ENCODE data around the gene JPH2. TPM values are rescaled to one million over a fixed set of nuclear protein-coding genes. Genes with fewer than 3 reads are reported as not detected.

Gene JPH2
- total RNA-seq, 6 donors from 2014 or later = 3.5 to 9.2 (median 5.0) TPM

- DNase-seq (no peak), ATAC-seq (ENCODE audit: low FRiP score in 2 of 2) (no peak)
- 68 to 69% methylated on average over 6 of the region's 6 CpGs for WGBS, 2 donors
- Histone ChIP-seq H3K9me3 (no peaks in the 10 kb centered on the region), H3K4me1 (peaks cover 9 to 22% (median 11%) of the 10 kb centered on the region in 4 donors), H3K36me3 (no peaks in the 10 kb centered on the region), H3K27me3 (no peaks in the 10 kb centered on the region), H3K27ac (no peak overlapping the region), H3K4me3 (no peak overlapping the region)
- TF ChIP-seq POLR2A (IDR thresholded peaks at IDR 0.05) (no peak), POLR2AphosphoS5 (IDR thresholded peaks at IDR 0.05) (no peak), CTCF (IDR thresholded peaks at IDR 0.05) (no peak), EP300 (IDR thresholded peaks at IDR 0.05) (no peak)
Measured at GRCh38 chr20:44219791-44220190, 32.8 kb upstream of the JPH2 start.

GRCh38 chr20:44219170-44219730, 32.3 kb upstream of the JPH2 start:
- ATAC-seq (ENCODE audit: low FRiP score in 2 of 2) (no peak), DNase-seq (no peak)
- no peaks in the 10 kb centered on the region for H3K27me3 ChIP-seq
- TF ChIP-seq EP300 (IDR thresholded peaks at IDR 0.05) (no peak), CTCF (IDR thresholded peaks at IDR 0.05) (no peak), POLR2A (IDR thresholded peaks at IDR 0.05) (no peak), POLR2AphosphoS5 (IDR thresholded peaks at IDR 0.05) (no peak)
- H3K4me3 ChIP-seq = no peak overlapping the region
- H3K27ac ChIP-seq = peak overlapping the region in 1 of 4 donors; percentile 25
- 58 to 68% methylated on average over 5 of the region's 5 CpGs for WGBS, 2 donors
- peaks cover 9 to 22% (median 11%) of the 10 kb centered on the region in 4 donors for H3K4me1 ChIP-seq
- no peaks in the 10 kb centered on the region for H3K36me3 ChIP-seq
- no peaks in the 10 kb centered on the region for H3K9me3 ChIP-seq

- Histone ChIP-seq H3K4me1 (peaks cover 9 to 22% (median 11%) of the 10 kb centered on the region in 4 donors), H3K9me3 (no peaks in the 10 kb centered on the region), H3K27ac (peak overlapping the region in 1 of 4 donors; percentile 25), H3K27me3 (no peaks in the 10 kb centered on the region), H3K4me3 (peak overlapping the region in 1 of 4 donors; percentile 37), H3K36me3 (no peaks in the 10 kb centered on the region)
- peak in 1 of 2 donors; percentile 28 for DNase-seq
- 50 to 51% methylated on average over 4 of the region's 4 CpGs for WGBS, 2 donors
- TF ChIP-seq CTCF (IDR thresholded peaks at IDR 0.05) (no peak), EP300 (IDR thresholded peaks at IDR 0.05) (no peak), POLR2AphosphoS5 (IDR thresholded peaks at IDR 0.05) (no peak), POLR2A (IDR thresholded peaks at IDR 0.05) (no peak)
- no peak for ATAC-seq (ENCODE audit: low FRiP score in 2 of 2)
Measured at GRCh38 chr20:44218446-44218845, 31.5 kb upstream of the JPH2 start.

- no peaks in the 10 kb centered on the region for H3K27me3 ChIP-seq
- no peaks in the 10 kb centered on the region for H3K9me3 ChIP-seq
- peak overlapping the region in 1 of 4 donors; percentile 25 for H3K27ac ChIP-seq
- peaks cover 9 to 22% (median 13%) of the 10 kb centered on the region in 4 donors for H3K4me1 ChIP-seq
- WGBS, 2 donors = 32 to 37% methylated on average over 11 of the region's 11 CpGs
- H3K4me3 ChIP-seq = peak overlapping the region in 3 of 4 donors; percentile 4 to 37 (median 16)
- no peaks in the 10 kb centered on the region for H3K36me3 ChIP-seq
- DNase-seq (peak in 1 of 2 donors; percentile 81), ATAC-seq (ENCODE audit: low FRiP score in 2 of 2) (peak; percentile 83 to 85)
- no peak for TF ChIP-seq POLR2AphosphoS5 (IDR thresholded peaks at IDR 0.05)
- TF ChIP-seq CTCF (IDR thresholded peaks at IDR 0.05) = peak; percentile 57 to 84 (median 78)
- no peak for TF ChIP-seq POLR2A (IDR thresholded peaks at IDR 0.05)
- no peak for TF ChIP-seq EP300 (IDR thresholded peaks at IDR 0.05)
Measured at GRCh38 chr20:44217342-44218092, 30.5 kb upstream of the JPH2 start.
